ENCODE data around the gene LTBP2. TPM values are rescaled to one million over a fixed set of nuclear protein-coding genes. Genes with fewer than 3 reads are reported as not detected.
"Not testable (repeated sequence)": the region's sequence is repeated elsewhere in the genome, so short reads cannot be mapped to it uniquely, and the experiment has no call there.

LTBP2 gene
- polyA plus RNA-seq, 2 of the 4 experiments (the other 2 are of a cell fraction): 4.9 to 14.4 TPM

GRCh38 chr14:74539503-74539902 lies 72.5 kb downstream of the LTBP2 start:
- FAIRE-seq: no peak
- H3K27ac ChIP-seq: no peak overlapping the region

GRCh38 chr14:74538411-74539391 lies 73.3 kb downstream of the LTBP2 start:
- TF ChIP-seq HES2 (IDR thresholded peaks at IDR 0.05) (no peak), CBX2 (IDR thresholded peaks at IDR 0.05; ENCODE audit: borderline replicate concordance, low read depth) (no peak), CBX8 (IDR thresholded peaks at IDR 0.05) (no peak), SMC3 (IDR thresholded peaks at IDR 0.05) (no peak)
- ATAC-seq: no peak
- H3K4me3 ChIP-seq: no peak overlapping the region
- POLR2A ChIA-PET: no interaction called here
- no peak overlapping the region for H3K27ac ChIP-seq
- no peak overlapping the region for H3K4me2 ChIP-seq
- CTCF ChIA-PET: interaction anchor here (1.0 to 2.2 kb wide), 6 partner anchors 10 to 37 kb away, joined by 3 to 14 read pairs (median 4); no protein-coding TSS in a partner anchor
- no peaks in the 10 kb centered on the region for H3K4me1 ChIP-seq
- no peak for FAIRE-seq
- WGBS (ENCODE audit: missing lambda C conversion rate): 89% methylated on average over 11 of the region's 11 CpGs
- no peak for DNase-seq (ENCODE audit: low read depth in 1 of 2, low spot score in 1 of 2)
- H3K9me3 ChIP-seq: no peaks in the 10 kb centered on the region

More at GRCh38 chr14:74539503-74539902, 72.5 kb downstream of the LTBP2 start:
- no peak overlapping the region for H3K4me2 ChIP-seq
- H3K9me3 ChIP-seq: no peaks in the 10 kb centered on the region
- DNase-seq (ENCODE audit: low read depth in 1 of 2, low spot score in 1 of 2) (no peak), ATAC-seq (no peak)
- 76% methylated on average over 4 of the region's 4 CpGs for WGBS (ENCODE audit: missing lambda C conversion rate)
- ChIA-PET POLR2A (no interaction called here), CTCF (interaction anchor here (0.9 to 1.8 kb wide), 5 partner anchors 9 to 69 kb away, joined by 3 to 5 read pairs (median 4); no protein-coding TSS in a partner anchor)
- no peak overlapping the region for H3K4me3 ChIP-seq
- TF ChIP-seq NPAS2 (CRISPR knock-in tag; IDR thresholded peaks at IDR 0.05; ENCODE audit: borderline replicate concordance): no peak
- TF ChIP-seq SMC3 (IDR thresholded peaks at IDR 0.05): no peak
- TF ChIP-seq CBX2 (IDR thresholded peaks at IDR 0.05; ENCODE audit: borderline replicate concordance, low read depth): no peak
- no peak for TF ChIP-seq EP300 (IDR thresholded peaks at IDR 0.05)
- no peak for TF ChIP-seq E2F6 (IDR thresholded peaks at IDR 0.05; ENCODE audit: borderline replicate concordance, low read depth)
- TF ChIP-seq, protein P1, sequence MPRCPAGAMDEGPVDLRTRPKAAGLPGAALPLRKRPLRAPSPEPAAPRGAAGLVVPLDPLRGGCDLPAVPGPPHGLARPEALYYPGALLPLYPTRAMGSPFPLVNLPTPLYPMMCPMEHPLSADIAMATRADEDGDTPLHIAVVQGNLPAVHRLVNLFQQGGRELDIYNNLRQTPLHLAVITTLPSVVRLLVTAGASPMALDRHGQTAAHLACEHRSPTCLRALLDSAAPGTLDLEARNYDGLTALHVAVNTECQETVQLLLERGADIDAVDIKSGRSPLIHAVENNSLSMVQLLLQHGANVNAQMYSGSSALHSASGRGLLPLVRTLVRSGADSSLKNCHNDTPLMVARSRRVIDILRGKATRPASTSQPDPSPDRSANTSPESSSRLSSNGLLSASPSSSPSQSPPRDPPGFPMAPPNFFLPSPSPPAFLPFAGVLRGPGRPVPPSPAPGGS (IDR thresholded peaks at IDR 0.05): no peak
- TF ChIP-seq FOSB (CRISPR knock-in tag; IDR thresholded peaks at IDR 0.05): no peak
- no peak for TF ChIP-seq ZC3H11A (IDR thresholded peaks at IDR 0.05)
- TF ChIP-seq ZNF302 (CRISPR knock-in tag; IDR thresholded peaks at IDR 0.05): no peak
- no peak for TF ChIP-seq RARB (CRISPR knock-in tag; IDR thresholded peaks at IDR 0.05)
- no peak for TF ChIP-seq FOSL2 (IDR thresholded peaks at IDR 0.05)
- TF ChIP-seq FOSL2 (CRISPR knock-in tag; IDR thresholded peaks at IDR 0.05): no peak
- no peak for TF ChIP-seq RAD21 (conservative IDR thresholded peaks at IDR 0.05 in 1 of 2, IDR thresholded peaks at IDR 0.05 in 1 of 2)
- no peak for TF ChIP-seq MYC (IDR thresholded peaks at IDR 0.05; ENCODE audit: borderline replicate concordance, low read length)
- no peak for TF ChIP-seq TP53 (CRISPR knock-in tag; IDR thresholded peaks at IDR 0.05)
- TF ChIP-seq, protein P2, sequence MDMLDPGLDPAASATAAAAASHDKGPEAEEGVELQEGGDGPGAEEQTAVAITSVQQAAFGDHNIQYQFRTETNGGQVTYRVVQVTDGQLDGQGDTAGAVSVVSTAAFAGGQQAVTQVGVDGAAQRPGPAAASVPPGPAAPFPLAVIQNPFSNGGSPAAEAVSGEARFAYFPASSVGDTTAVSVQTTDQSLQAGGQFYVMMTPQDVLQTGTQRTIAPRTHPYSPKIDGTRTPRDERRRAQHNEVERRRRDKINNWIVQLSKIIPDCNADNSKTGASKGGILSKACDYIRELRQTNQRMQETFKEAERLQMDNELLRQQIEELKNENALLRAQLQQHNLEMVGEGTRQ (IDR thresholded peaks at IDR 0.05): no peak
- no peak for TF ChIP-seq HMGXB4 (CRISPR knock-in tag; IDR thresholded peaks at IDR 0.05; ENCODE audit: borderline replicate concordance)
- H3K4me1 ChIP-seq: no peaks in the 10 kb centered on the region

DNA sequence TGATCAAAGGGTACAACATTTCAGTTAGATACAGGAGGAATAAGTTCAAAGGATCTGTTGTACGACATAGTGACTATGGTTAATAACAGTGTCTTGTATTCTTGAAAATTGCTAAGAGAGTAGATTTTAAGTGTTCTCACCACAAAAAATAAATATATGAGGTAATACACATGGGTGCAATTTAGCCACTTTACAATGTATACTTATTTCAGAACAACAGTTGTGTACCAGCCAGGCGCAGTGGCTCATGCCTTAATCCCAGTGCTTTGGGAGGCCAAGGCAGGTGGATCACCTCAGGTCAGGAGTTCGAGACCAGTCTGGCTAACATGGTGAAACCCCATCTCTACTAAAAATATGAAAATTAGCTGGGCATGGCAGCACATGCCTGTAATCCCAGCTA lies 75.7 kb downstream of the LTBP2 start:
- WGBS (ENCODE audit: missing lambda C conversion rate): 94% methylated on average over 3 of the region's 3 CpGs
- CTCF ChIA-PET: interaction anchor here (2.2 kb wide), 1 partner anchor 9 kb away, joined by 14 read pairs; no protein-coding TSS in a partner anchor

More for the DNA sequence above, 75.7 kb downstream of the LTBP2 start:
- H3K4me1 ChIP-seq; ATAC-seq; FAIRE-seq; H3K9me3 ChIP-seq; H3K4me3 ChIP-seq; POLR2A ChIA-PET; H3K4me2 ChIP-seq; H3K27ac ChIP-seq; DNase-seq (ENCODE audit: low read depth in 1 of 2, low spot score in 1 of 2): not testable (repeated sequence)
